Activated T-cell treated with anti-CD3 and anti-CD28 coated beads for 48 hours (primary cell): ENCODE measurements around the gene PLXNA3.

ENCODE experiments used
- DNase-seq: peaks from one replicate; pipeline ENCODE4 v3.0.0-alpha.2; 2020; ENCODE audit warnings: low read depth

The PLXNA3 gene

GRCh38 chrX:154458954-154459778 lies 1.1 kb downstream of the PLXNA3 start:
- no peak for DNase-seq

GRCh38 chrX:154459832-154460231 lies 1.8 kb downstream of the PLXNA3 start:
- DNase-seq = no peak

DNA sequence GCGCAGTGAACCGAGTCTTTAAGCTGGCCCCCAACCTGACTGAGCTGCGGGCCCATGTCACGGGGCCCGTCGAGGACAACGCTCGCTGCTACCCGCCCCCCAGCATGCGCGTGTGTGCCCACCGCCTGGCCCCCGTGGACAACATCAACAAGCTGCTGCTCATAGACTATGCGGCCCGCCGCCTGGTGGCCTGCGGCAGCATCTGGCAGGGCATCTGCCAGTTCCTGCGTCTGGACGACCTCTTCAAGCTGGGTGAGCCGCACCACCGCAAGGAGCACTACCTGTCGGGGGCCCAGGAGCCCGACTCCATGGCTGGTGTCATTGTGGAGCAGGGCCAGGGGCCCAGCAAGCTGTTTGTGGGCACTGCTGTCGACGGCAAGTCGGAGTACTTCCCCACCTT lies 2.2 kb downstream of the PLXNA3 start:
- DNase-seq = no peak

DNA sequence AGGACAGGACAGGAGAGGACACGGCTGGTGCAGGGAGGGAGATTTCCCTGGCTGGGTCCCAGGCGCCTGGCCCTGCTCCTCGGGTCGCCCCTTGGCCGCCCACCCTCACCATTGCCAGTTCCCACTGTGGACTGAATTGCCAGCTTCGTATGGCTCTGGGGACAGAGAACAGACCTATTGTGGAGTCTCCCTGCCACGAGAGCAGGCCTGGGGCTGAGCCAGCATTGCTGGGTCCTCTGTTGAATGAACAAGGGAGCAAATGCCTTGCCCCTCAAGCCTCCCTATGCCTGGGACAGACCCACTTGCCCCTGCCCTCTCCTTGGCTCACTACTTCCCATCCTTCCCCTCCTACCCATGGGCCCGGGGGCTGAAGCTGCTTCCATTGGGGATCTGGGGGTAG lies 4.3 kb downstream of the PLXNA3 start:
- DNase-seq = no peak

DNA sequence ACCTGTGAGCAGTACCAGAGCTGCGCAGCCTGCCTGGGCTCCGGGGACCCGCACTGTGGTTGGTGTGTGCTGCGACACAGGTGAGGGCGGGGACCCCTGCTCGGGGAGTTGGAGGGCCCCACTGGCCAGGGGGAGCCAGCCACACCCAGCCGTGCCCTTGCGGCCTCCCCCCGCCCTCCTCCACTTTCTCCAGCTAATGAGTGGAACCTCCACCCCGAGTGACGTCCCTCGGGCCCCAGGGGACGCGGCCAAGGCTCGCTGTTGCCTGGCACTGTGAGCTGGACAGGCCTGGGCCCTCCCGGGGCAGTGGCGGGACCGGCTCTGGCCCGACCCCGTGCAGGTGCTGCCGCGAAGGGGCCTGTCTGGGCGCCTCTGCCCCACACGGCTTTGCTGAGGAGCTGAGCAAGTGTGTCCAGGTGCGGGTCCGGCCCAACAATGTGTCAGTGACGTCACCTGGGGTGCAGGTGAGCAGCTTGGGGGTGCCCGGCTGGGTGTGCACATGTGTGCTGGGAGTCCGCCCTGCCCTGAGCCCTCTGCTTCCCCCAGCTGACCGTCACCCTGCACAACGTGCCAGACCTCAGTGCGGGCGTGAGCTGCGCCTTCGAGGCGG lies 5.6 kb downstream of the PLXNA3 start:
- no peak for DNase-seq

DNA sequence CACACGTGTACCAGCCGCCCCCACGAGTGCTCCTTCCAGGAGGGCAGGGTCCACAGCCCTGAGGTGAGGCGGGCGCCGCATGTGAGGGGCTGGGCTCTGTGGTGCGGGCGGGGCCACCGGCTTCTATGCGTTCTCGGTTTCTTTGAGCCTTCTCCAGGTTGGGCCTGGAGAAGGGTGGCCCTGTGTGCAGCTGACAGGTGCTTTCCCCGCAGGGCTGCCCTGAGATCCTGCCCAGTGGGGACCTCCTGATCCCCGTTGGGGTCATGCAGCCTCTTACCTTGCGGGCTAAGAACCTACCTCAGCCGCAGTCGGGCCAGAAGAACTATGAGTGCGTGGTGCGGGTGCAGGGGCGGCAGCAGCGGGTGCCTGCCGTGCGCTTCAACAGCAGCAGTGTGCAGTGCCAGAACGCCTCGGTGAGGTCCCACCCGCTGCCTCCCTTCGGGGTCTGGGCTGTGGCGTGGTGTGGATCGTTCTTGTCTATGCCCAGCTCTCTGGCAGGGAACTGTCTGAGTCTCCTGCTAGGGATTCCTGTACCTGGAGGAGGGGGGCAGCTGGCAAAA lies 6.8 kb downstream of the PLXNA3 start:
- no peak for DNase-seq

DNA sequence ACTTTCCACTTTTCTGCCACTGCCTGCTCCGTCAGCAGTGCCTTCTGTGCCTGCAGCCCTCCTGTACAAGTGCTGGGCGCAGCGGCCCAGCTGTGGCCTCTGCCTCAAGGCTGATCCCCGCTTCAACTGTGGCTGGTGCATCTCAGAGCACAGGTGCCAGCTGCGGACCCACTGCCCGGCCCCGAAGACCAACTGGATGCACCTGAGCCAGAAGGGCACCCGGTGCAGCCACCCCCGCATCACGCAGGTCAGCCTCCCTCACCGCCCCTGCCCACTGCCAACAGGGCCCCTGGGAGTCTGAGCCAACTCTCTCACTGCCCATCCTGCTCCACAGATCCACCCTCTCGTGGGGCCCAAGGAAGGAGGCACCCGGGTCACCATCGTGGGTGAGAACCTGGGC lies 7.5 kb downstream of the PLXNA3 start:
- DNase-seq = no peak

DNA sequence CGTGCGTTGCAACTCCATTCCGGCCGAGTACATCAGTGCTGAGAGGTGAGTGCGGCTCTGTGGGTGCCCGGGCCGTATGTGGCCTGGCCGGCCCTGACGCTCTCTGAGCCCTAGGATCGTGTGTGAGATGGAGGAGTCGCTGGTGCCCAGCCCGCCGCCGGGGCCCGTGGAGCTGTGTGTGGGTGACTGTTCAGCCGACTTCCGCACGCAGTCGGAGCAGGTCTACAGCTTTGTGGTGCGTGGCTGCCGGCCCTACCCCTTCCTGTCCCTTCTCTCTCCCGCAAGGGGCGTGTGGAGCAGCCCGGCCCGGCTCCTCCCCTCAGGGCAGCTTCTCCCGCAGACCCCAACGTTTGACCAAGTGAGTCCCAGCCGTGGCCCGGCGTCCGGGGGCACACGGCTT lies 8.0 kb downstream of the PLXNA3 start:
- no peak for DNase-seq

GRCh38 chrX:154466907-154467306 lies 8.8 kb downstream of the PLXNA3 start:
- DNase-seq = no peak

- DNase-seq = no peak
These were observed 9.5 kb downstream of the PLXNA3 start for GRCh38 chrX:154467556-154467955.

DNA sequence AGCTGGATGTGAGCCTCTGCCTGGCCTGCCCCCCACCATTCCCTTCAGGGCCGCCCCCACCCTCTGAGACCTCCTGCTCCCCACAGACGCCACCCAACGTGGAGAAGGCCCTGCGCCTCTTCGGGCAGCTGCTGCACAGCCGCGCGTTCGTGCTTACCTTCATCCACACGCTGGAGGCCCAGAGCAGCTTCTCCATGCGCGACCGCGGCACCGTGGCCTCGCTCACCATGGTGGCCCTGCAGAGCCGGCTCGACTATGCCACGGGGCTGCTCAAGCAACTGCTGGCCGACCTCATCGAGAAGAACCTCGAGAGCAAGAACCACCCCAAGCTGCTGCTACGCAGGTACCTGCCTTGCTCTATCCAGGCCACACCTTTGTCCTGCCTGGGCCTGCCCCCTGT lies 10.1 kb downstream of the PLXNA3 start:
- no peak for DNase-seq

DNA sequence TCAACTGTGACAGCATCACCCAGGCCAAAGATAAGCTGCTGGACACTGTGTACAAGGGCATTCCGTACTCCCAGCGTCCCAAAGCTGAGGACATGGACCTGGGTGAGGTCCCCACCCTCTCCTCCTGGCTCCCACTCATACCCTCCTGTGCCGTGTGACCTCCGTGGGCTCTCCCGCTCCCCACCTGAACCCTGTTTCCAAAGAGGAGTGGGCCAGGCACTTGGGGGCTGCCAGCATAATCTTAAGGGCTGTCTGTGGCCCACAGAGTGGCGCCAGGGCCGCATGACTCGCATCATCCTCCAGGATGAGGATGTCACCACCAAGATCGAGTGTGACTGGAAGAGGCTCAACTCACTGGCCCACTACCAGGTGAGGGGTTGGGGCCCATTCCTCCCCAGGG lies 11.0 kb downstream of the PLXNA3 start:
- no peak for DNase-seq

GRCh38 chrX:154469880-154470279 lies 11.8 kb downstream of the PLXNA3 start:
- no peak for DNase-seq

GRCh38 chrX:154470434-154470833 lies 12.4 kb downstream of the PLXNA3 start:
- no peak for DNase-seq

GRCh38 chrX:154470914-154471568 lies 13.0 kb downstream of the PLXNA3 start:
- DNase-seq = no peak

- no peak for DNase-seq
These were observed 14.0 kb downstream of the PLXNA3 start for GRCh38 chrX:154471839-154472684.

- no peak for DNase-seq
These were observed 14.9 kb downstream of the PLXNA3 start for GRCh38 chrX:154472685-154473632.

GRCh38 chrX:154473683-154474082 lies 15.6 kb downstream of the PLXNA3 start:
- no peak for DNase-seq

DNA sequence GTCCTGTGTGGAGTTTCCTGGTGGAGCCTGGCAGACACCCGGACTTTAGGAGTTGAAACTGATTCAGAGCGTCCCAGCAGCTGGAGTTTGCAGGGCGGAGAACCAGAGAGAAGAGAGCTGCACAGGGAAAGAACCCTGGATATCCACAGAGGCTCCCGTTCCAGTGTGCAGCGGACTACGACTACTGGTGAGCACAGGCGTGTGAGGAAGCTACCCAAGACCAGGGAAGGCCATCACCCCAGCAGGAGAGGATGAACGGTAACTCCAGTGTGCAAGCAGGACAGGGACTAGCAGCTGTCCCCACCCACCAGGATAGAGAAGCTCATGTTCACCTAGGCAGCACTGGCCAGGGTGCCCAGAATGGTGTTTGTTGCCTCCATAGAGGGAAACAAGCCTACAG lies 18.7 kb downstream of the PLXNA3 start:
- DNase-seq = no peak

- no peak for DNase-seq
These were observed 19.9 kb downstream of the PLXNA3 start for GRCh38 chrX:154477891-154478477.
